OCI-LY3 (cell line): Measurements from ENCODE around the gene STPG3.

Source experiments
- CTCF ChIP-seq: fragments of 200-600, 300-600 bp; sonication (generic); IDR thresholded peaks from 2 replicates; pipeline ENCODE4 v1.5.1; 2014; ENCODE audit warnings: antibody characterized with exemption, low read length, low read depth
- EZH2phosphoT487 ChIP-seq: fragments of 200-600 bp; shearing (Covaris generic); IDR thresholded peaks from 2 replicates; pipeline ENCODE4 v1.6.1; 2018; ENCODE audit warnings: antibody characterized with exemption, mixed run types, low read depth

- peak; percentile 24 for TF ChIP-seq CTCF
- no peak for TF ChIP-seq EZH2phosphoT487
Observed at GRCh38 chr9:137299203-137299565, 48.1 kb downstream of the STPG3 start.
